SK-N-SH (cell line): ENCODE results near the gene TMPRSS5. TPM values are rescaled to one million over a fixed set of nuclear protein-coding genes. Genes with fewer than 3 reads are reported as not detected.

Source experiments
- polyA plus RNA-seq, 3 experiments: library from polyadenylated mRNA; depleted of rRNA; stranded (reverse); fragments of >200 nt; gene quantifications; 2 replicates each; pipeline ENCODE4 v1.2.3, GENCODE V29; 2012
- small RNA-seq, 7 experiments: library from RNA; depleted of rRNA; stranded (forward); fragments of <200 nt; gene quantifications; one replicate each; pipeline ENCODE3, GENCODE V24; 2012

Gene TMPRSS5
- polyA plus RNA-seq, 1 of the 3 experiments (the other 2 are of a cell fraction): 0.28 TPM

Small RNA genes lying within 50 kb of the gene (small RNA-seq; reads per million reads assigned to genes)
- 0 reads per million in 7 experiments for gene RPS29P19

Other genes starting within 250 kb of the TMPRSS5 start
- gene DRD2, start 230.9 kb downstream of the TMPRSS5 start, polyA plus RNA-seq (2012; rRNA removed): 0.10 and 0.18 TPM in 2 replicates
- 6.1 and 7.7 TPM in 2 replicates for gene ZW10, start 67.4 kb upstream of the TMPRSS5 start, polyA plus RNA-seq (2012; rRNA removed)
- gene CLDN25, start 73.5 kb upstream of the TMPRSS5 start, polyA plus RNA-seq (2012; rRNA removed): not detected in 2 replicates
- gene USP28, start 169.3 kb upstream of the TMPRSS5 start, polyA plus RNA-seq (2012; rRNA removed): 18.3 and 20.0 TPM in 2 replicates
- not detected in 2 replicates for gene HTR3B, start 198.5 kb upstream of the TMPRSS5 start, polyA plus RNA-seq (2012; rRNA removed)